ENCODE results near the gene C10orf120.
A peak's percentile ranks its signal among the peaks of the same experiment; 100 is the strongest.

Gene C10orf120

DNA sequence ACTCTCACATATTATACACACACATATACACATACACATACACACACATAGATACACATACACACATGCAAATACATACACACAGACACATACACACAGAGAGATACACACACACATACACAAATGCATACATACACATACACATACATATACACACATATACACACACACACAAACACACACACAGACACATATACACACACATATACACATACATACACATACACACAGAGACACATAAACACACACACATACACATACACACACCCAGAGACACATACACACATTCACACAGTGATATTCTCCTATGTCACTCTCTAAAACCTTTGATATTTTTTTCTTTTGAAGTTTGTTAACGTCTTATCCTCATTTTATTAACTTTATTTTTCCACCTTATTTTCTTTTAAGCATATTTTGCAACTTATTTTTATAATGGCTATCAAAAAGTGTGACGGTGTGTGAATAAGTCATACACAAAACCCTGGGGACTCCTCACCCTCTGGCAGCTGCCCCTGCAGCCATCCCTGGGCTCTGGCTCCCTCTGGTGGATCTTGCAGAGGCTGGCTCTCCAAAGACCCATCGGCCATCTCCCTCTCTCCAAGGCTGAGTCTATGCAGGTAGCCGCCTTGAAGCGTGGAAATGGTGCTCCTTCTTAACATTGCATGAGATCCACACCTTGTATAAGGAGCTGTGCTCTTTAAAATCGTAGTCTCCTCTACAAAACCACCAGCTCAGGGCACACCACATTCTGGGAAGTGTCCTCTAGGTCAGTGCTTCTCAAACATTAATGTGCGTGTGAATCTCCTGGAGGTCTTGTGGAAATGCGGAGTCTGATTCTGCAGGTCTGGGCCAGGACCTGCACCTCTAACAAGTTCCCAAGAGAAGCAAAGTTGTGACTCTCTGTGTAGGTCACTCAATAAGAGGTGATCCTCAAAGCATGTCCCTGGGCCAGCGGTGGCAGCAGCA, 4.1 kb upstream of the C10orf120 start:
- DNase-seq (ENCODE audit: low spot score), result peak; percentile 50

GRCh38 chr10:122702275-122702674, 2.6 kb upstream of the C10orf120 start:
- DNase-seq (ENCODE audit: low spot score), result no peak

GRCh38 chr10:122701652-122702051, 2.0 kb upstream of the C10orf120 start:
- no peak for DNase-seq (ENCODE audit: low spot score)

GRCh38 chr10:122696687-122697086, 3.0 kb downstream of the C10orf120 start:
- DNase-seq (ENCODE audit: low spot score), result no peak

- DNase-seq (ENCODE audit: low spot score), result no peak
Measured at GRCh38 chr10:122692744-122693143, 6.9 kb downstream of the C10orf120 start.

DNA sequence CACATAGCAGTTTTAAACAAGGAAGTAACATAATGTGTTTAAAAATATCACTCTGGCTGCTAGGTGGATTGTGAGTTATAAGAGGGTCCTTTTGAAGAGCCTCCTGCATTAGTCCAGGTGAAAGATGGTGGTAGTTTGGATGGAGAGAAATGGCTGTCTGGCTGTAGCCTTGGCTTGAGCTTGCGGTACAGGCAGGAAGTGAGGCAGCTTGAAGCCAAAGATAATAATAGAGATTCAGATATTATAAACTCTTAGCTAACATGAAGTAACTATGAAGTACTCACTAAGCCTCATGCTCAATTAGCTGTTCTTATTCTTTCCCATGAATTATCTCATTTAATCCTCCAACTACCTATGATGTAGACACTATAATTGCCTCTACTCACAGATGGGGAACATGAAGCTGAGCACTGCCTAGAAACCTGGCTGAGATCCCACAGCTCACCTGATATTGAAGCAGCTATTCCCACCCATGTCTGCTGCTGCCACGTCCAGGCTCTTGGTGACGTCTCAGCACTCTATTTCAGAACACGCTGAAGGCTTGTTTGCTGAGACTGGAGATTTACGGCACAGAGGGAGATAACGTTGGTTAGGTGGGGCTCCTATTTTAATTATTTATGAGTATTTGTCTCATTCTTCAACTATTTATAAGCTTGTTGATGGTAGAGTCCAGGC, 10.4 kb downstream of the C10orf120 start:
- DNase-seq (ENCODE audit: low spot score), result no peak

GRCh38 chr10:122688293-122688989, 11.2 kb downstream of the C10orf120 start:
- no peak for DNase-seq (ENCODE audit: low spot score)

DNA sequence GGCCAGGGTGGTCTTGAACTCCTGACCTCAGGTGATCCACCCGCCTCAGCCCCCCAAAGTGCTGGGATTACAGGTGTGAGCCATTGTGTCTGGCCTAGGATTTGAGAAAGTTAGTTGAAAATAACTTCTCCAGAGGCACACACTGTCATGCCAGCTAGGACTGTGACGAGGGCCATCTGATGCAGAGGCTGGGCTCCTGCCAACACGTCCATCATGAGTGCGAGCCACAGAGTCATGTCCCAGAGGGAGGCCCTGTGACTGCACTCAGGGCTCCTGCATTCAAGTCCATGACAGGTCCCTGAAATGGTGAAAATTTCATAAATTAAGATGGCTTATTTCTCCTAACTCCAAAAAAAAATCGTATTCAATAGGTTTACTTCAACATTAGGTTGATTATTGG, 17.1 kb downstream of the C10orf120 start:
- no peak for DNase-seq (ENCODE audit: low spot score)

DNA sequence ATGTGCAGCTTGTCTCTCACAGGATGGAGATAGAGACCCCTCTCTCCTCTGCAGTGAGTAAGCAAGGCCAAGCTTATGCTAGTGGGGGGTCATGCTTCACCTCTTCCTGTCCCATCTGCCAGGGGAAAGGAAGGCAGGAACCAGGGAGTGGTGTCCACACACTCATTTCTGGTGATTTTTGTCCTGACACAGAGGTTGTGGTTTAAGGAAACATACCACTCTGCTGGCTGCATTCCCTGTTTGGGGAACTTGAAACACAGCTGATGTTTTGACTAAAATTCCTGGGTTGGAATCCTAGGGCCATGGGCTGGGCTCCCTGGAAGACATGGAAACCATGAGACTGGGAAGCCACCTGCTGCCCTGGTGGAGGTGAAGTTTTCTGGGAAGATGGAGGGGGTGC, 21.4 kb downstream of the C10orf120 start:
- no peak for DNase-seq (ENCODE audit: low spot score)

DNA sequence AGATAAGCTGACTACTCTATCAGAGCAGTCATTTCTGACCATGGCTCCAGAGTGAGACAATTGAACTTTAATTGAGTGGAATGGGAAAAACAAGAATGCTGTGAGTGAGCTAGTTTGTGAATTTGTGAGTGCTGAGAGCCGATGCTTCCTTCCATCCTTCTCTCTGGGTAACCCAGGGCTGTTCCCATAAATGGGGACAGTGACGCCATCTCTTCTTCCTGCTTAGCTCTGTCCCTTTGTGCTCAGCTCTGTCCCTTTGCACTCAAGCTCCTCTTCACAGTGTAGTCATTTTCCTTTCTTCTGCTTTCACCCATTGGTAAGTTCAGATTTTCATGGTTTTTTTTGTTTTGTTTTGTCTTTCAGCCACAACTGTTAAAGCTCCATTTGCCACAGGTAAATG, 24.4 kb downstream of the C10orf120 start:
- DNase-seq (ENCODE audit: low spot score), result no peak

DNA sequence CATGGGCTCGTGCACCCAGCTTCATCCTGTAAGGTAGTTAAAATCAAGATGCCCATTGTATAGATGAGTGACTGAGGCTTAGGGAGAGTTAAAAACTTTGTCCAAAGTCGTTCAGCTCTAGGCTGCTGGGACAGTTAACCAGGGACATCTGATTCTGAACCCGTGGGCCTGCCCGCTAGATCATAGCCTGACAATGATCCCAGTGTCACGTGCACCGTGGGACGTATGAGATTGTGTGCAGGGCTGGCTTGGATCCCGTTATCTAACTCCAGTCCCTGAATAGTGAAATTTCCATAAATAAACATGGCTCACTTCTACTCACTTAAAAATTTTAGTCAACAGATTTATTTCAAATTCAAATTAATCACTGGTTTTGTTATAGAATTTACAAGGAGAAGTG, 24.9 kb downstream of the C10orf120 start:
- DNase-seq (ENCODE audit: low spot score), result no peak

- no peak for DNase-seq (ENCODE audit: low spot score)
Measured at GRCh38 chr10:122673731-122674130, 25.9 kb downstream of the C10orf120 start.

- DNase-seq (ENCODE audit: low spot score), result no peak
Measured at GRCh38 chr10:122673269-122673668, 26.4 kb downstream of the C10orf120 start.

GRCh38 chr10:122672655-122673054, 27.0 kb downstream of the C10orf120 start:
- DNase-seq (ENCODE audit: low spot score), result no peak

DNA sequence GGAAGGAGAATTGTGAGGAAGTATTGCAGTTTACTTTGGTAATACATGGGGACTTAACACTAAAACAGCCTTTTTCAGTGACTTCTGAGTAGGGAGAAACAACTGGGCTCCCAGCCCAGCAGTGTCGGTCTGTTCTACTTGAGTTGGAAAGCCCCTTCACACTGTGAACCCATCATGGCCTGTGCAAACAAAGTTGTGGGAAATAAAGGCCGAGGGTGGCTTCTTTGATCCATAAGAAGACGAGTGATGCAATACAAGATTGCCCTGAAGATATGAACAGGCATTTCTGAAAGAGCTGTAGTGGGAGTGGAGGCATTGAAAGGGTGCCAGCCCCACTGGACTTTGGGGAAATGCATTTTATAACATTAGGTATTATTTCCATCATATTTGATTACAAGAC, 28.3 kb downstream of the C10orf120 start:
- no peak for DNase-seq (ENCODE audit: low spot score)

- no peak for DNase-seq (ENCODE audit: low spot score)
Measured at GRCh38 chr10:122669842-122670241, 29.8 kb downstream of the C10orf120 start.

- no peak for DNase-seq (ENCODE audit: low spot score)
Measured at GRCh38 chr10:122669045-122669444, 30.6 kb downstream of the C10orf120 start.

GRCh38 chr10:122665946-122666345, 33.7 kb downstream of the C10orf120 start:
- no peak for DNase-seq (ENCODE audit: low spot score)

- DNase-seq (ENCODE audit: low spot score), result no peak
Measured at GRCh38 chr10:122665329-122665860, 34.3 kb downstream of the C10orf120 start.

DNA sequence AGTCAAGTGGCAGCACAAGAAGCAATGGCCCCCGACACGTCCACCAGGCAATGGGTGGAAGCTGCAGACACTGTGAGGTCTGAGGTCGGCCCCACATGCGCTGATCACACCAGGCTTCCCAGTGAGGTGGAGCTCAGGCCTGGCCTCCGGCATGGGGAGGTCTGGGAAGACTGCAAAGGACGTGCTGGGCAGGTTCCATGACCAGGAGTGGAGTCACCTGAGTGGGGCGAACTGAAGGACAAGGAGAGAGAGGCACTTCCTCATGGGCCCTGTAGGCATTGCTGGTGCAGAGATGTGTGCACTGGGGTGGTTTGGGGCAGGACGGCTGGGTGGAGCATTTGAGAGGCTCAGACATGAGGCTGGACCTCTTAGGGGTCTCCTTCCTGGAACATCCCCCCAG, 35.1 kb downstream of the C10orf120 start:
- no peak for DNase-seq (ENCODE audit: low spot score)

- no peak for DNase-seq (ENCODE audit: low spot score)
Measured at GRCh38 chr10:122663516-122664130, 36.0 kb downstream of the C10orf120 start.

- DNase-seq (ENCODE audit: low spot score), result no peak
Measured at GRCh38 chr10:122662231-122662630, 37.4 kb downstream of the C10orf120 start.

All from cerebellar cortex (tissue), 1 donor.